Effector memory CD8-positive, alpha-beta T cell (primary cell): ENCODE data around the gene GLG1.

Experiments used
- ATAC-seq: fragments of 150-1000 bp; cut with Tn5 transposase; replicated peaks from 2 replicates; pipeline ENCODE4 v1.10.0; 2021; ENCODE audit warnings: mild to moderate bottlenecking, moderate library complexity
- DNase-seq, 3 experiments: peaks; one replicate each; pipeline ENCODE4 v3.0.0; 2021
- H3K27ac Mint-ChIP-seq, 2 donors: one replicate each; pipeline ENCODE4 v1.8.0; 2022; ENCODE audit warnings: mild to moderate bottlenecking in 2 of 2, mixed read lengths in 2 of 2, moderate library complexity in 2 of 2
- H3K27me3 Mint-ChIP-seq, 2 donors: one replicate each; pipeline ENCODE4 v1.8.0; 2022; ENCODE audit warnings: mixed read lengths in 2 of 2
- H3K36me3 Mint-ChIP-seq: one replicate; pipeline ENCODE4 v1.8.0; 2022; ENCODE audit warnings: mild to moderate bottlenecking, moderate library complexity, mixed read lengths; ENCODE audit not compliant: insufficient read depth
- H3K4me1 Mint-ChIP-seq, 2 donors: one replicate each; pipeline ENCODE4 v1.8.0; 2022; ENCODE audit warnings: low read depth in 2 of 2, mixed read lengths in 2 of 2
- H3K4me3 Mint-ChIP-seq, 2 donors: one replicate each; pipeline ENCODE4 v1.8.0; 2022; ENCODE audit warnings: mild to moderate bottlenecking in 2 of 2, mixed read lengths in 2 of 2, moderate library complexity in 2 of 2
- H3K9me3 Mint-ChIP-seq, 2 donors: one replicate each; pipeline ENCODE4 v1.8.0; 2022; ENCODE audit warnings: mixed read lengths in 2 of 2

Gene GLG1

DNA sequence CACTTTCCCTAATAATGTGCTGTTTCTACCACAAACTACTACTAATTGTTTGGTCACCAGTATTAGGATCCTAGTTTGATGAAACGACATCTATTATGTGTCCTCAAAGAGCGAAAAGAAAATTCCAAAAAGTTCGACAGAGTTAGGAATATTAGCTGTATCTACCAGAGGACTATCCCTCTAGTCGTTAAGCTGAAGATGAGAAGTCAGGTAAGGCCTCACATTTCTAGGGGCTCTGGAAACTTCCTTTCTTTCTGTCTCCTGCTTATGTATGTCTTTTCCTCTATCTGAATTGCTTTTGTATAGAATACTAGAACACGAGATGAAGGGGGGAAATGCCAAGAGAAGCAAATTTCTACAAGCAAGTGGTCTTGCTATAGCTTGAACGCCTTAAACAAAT, 1.6 kb downstream of the GLG1 start:
- Mint-ChIP-seq H3K27me3 (no peaks in the 10 kb centered on the region), H3K9me3 (no peaks in the 10 kb centered on the region), H3K36me3 (peaks cover 22% of the 10 kb centered on the region), H3K4me3 (peak overlapping the region; percentile 97 to 99), H3K27ac (peak overlapping the region; percentile 95 to 97), H3K4me1 (peaks cover 48 to 55% of the 10 kb centered on the region in 2 donors)
- no peak for DNase-seq
- no peak for ATAC-seq

DNA sequence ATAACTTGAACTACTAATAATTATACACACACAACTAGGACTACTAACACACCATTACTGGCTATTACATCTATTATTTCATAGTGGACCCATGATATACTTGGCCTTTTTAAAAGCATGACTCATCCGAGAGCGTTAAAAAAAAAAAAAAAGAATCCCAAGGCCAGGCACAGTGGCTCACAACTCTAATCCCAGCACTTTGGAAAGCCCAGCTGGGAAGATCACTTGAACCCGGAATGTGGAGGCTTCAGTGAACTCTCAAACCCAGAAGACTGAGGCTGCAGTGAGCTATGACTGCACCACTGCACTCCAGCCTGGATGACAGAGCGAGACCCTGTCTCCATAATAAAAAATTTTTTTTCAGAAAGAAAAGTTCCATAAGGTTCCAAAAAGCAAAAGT, 3.1 kb downstream of the GLG1 start:
- Mint-ChIP-seq H3K9me3 (no peaks in the 10 kb centered on the region), H3K27ac (peak overlapping the region; percentile 59 to 71), H3K4me3 (peak overlapping the region; percentile 97 to 99), H3K27me3 (no peaks in the 10 kb centered on the region), H3K4me1 (peaks cover 53 to 69% of the 10 kb centered on the region in 2 donors), H3K36me3 (peaks cover 25% of the 10 kb centered on the region)
- ATAC-seq = no peak
- DNase-seq = no peak

DNA sequence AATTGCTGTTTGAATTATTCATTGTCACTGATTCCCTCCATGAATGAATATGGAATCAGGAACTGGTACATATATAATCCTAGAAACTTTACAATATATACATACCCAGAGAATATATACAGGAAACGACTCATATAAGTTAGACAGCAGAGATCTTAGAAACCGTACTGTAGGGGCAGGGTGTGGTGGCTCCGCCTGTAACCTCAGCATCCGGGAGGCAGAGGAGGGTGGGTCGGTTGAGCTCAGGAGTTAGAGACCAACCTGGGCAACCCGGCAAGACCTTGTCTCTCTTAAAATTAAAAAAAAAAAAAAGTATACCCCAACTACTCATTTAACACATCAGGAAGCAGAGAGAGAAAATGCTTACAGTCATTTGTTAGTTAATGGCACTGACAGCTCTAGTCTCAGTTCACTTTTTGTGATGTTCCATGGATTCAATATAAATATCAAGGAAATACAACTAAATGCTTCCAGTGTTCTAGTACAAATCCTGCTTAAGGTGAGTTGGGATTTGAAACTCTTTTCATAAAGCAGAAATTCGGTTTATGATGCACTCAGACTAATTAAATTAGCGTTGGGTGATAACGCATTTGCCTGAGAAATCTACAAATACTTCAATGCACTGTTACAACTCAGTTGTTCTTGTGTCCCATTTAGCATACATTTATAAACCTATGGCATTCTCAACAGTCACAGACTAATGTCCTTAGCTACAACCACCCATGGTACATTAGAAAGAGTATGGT, 5.6 kb downstream of the GLG1 start:
- H3K36me3 Mint-ChIP-seq = peaks cover 37% of the 10 kb centered on the region
- peak overlapping the region; percentile 74 to 89 for H3K27ac Mint-ChIP-seq
- peak; percentile 37 to 41 (median 37) for DNase-seq
- H3K9me3 Mint-ChIP-seq = no peaks in the 10 kb centered on the region
- peak overlapping the region; percentile 11 to 70 for H3K4me3 Mint-ChIP-seq
- H3K4me1 Mint-ChIP-seq = peaks cover 47 to 69% of the 10 kb centered on the region in 2 donors
- H3K27me3 Mint-ChIP-seq = no peaks in the 10 kb centered on the region
- peak; percentile 99 for ATAC-seq

GRCh38 chr16:74596586-74596985, 10.3 kb downstream of the GLG1 start:
- H3K27ac Mint-ChIP-seq = no peak overlapping the region
- peaks cover 33 to 51% of the 10 kb centered on the region in 2 donors for H3K4me1 Mint-ChIP-seq
- no peak for DNase-seq
- no peak overlapping the region for H3K4me3 Mint-ChIP-seq
- H3K27me3 Mint-ChIP-seq = no peaks in the 10 kb centered on the region
- peaks cover 25% of the 10 kb centered on the region for H3K36me3 Mint-ChIP-seq
- H3K9me3 Mint-ChIP-seq = no peaks in the 10 kb centered on the region
- ATAC-seq = no peak

GRCh38 chr16:74592847-74593246, 14.1 kb downstream of the GLG1 start:
- H3K36me3 Mint-ChIP-seq = peaks cover 37% of the 10 kb centered on the region
- peaks cover 20 to 47% of the 10 kb centered on the region in 2 donors for H3K4me1 Mint-ChIP-seq
- peak overlapping the region in 1 of 2 donors; percentile 31 for H3K4me3 Mint-ChIP-seq
- no peaks in the 10 kb centered on the region for H3K9me3 Mint-ChIP-seq
- ATAC-seq (no peak), DNase-seq (no peak)
- peak overlapping the region; percentile 16 to 20 for H3K27ac Mint-ChIP-seq
- no peaks in the 10 kb centered on the region for H3K27me3 Mint-ChIP-seq

DNA sequence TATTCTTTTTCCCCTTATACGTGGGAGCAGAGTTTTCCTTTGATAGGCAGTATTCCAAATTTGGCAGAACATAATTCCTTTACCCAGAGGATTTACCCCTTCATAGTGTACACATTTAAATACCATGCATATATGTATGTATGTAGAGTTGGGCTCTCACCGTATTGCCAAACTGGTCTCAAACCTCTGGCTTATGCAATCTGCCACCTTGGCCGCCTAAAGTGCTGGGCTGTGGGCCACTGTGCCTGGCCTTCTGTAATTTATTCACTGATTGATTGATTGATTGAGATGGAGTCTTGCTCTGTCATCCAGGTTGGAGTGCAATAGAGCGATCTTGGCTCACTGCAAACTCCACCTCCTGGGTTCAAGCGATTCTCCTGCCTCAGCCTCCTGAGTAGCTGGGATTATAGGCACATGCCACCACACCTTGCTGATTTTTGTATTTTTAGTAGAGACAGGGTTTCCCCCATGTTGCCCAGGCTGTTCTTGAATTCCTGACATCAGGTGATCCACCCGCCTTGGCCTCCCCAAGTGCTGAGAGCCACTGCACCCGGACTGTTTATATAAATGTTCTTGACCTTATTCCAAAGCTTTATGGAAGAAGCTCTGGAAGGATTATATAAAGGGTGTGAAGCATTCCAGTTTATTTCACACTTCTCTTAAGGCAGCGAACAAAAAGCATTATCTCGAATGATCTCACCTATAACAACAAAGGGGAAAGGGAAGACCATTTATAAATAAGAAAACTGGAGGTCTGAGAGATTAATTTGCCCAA, 14.9 kb downstream of the GLG1 start:
- H3K4me3 Mint-ChIP-seq = no peak overlapping the region
- H3K4me1 Mint-ChIP-seq = peaks cover 25 to 52% of the 10 kb centered on the region in 2 donors
- peaks cover 31% of the 10 kb centered on the region for H3K36me3 Mint-ChIP-seq
- no peaks in the 10 kb centered on the region for H3K9me3 Mint-ChIP-seq
- no peaks in the 10 kb centered on the region for H3K27me3 Mint-ChIP-seq
- no peak for DNase-seq
- no peak for ATAC-seq
- H3K27ac Mint-ChIP-seq = peak overlapping the region; percentile 69 to 89

DNA sequence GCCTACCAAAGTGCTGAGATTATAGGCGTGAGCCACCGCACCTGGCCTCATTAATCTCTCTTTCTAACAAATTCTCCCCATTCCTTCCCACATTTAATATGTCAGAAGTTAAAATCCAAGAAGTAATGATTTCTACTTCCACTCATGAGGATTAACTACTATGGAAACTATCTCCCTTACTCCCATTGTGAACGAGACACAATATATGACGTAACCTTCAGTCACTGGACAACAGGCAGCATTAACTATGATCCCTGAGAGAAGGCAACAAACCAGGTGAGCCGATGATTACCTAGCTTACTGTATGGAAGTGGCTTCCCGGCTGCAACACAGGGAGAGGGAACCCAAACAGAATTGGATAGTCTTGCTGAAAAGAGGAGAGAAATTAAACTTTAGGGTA, 20.0 kb downstream of the GLG1 start:
- H3K27me3 Mint-ChIP-seq = no peaks in the 10 kb centered on the region
- DNase-seq (no peak), ATAC-seq (no peak)
- peaks cover 40 to 68% of the 10 kb centered on the region in 2 donors for H3K4me1 Mint-ChIP-seq
- peak overlapping the region in 1 of 2 donors; percentile 35 for H3K4me3 Mint-ChIP-seq
- no peaks in the 10 kb centered on the region for H3K9me3 Mint-ChIP-seq
- peaks cover 33% of the 10 kb centered on the region for H3K36me3 Mint-ChIP-seq
- H3K27ac Mint-ChIP-seq = peak overlapping the region; percentile 47 to 53

DNA sequence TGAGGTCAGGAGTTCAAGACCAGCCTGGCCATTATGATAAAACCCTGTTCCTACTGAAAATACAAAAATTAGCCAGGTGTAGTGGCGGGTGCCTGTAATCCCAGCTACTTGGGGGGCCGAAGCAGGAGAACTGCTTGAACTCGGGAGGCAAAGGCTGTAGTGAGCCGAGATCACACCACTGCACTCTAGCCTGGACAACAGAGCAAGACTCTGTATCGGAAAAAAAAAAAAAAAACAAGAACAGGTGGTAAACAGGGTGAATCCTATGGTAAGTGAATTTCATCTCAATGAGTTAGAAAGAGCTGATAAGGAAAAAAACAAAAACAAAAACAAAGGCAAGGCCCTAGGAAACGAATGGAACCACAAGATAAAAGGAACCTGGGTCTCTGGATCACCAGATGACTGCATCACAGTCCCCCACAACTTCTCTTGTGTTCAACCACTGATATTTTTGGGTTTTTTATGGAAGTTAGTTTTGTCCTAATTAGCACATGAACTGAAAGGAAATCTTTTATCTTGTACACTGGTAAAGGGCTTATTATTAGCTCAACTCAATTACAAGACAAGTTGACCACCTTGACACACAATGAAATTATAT, 21.0 kb downstream of the GLG1 start:
- DNase-seq (no peak), ATAC-seq (no peak)
- Mint-ChIP-seq H3K4me1 (peaks cover 44 to 72% of the 10 kb centered on the region in 2 donors), H3K27ac (no peak overlapping the region), H3K4me3 (no peak overlapping the region), H3K9me3 (no peaks in the 10 kb centered on the region), H3K36me3 (peaks cover 31% of the 10 kb centered on the region), H3K27me3 (no peaks in the 10 kb centered on the region)

DNA sequence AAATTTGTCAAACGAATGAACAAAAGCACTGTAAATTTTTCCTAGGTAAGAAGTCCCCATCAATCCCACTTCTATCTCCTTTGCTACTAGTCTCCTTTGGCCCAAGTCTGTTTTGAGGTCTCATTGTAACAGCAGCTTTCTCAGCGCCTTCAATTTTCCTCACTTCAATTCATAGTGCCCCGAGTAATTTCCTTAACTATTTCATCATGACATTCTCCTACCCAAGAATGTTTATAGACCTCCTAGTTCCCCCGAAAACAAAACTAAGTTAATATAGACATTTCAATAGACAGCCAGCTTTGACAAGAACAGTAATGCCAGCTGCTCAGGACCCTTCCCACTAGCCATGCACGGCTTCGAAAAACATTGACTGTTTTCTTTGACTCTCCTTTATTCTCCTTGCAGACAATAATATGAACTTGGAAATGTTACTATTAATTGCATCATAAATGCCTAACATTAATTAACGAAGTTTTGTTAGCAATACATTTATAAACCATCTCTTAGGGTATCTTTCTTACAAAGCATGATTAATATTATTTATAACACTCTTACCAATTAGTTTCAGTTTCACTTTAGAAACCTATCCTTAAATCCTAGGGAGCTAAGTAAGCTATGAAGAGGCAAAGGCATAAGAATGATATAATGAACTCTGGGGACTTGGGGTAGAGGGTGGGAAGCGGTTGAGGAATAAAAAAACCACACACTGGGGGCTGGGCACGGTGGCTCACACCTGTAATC, 22.8 kb downstream of the GLG1 start:
- H3K27ac Mint-ChIP-seq = peak overlapping the region; percentile 67 to 91
- peaks cover 57 to 76% of the 10 kb centered on the region in 2 donors for H3K4me1 Mint-ChIP-seq
- peaks cover 20% of the 10 kb centered on the region for H3K36me3 Mint-ChIP-seq
- DNase-seq = no peak
- peak overlapping the region; percentile 55 to 67 for H3K4me3 Mint-ChIP-seq
- no peaks in the 10 kb centered on the region for H3K9me3 Mint-ChIP-seq
- ATAC-seq = no peak
- H3K27me3 Mint-ChIP-seq = no peaks in the 10 kb centered on the region

GRCh38 chr16:74582970-74583369, 23.9 kb downstream of the GLG1 start:
- Mint-ChIP-seq H3K9me3 (no peaks in the 10 kb centered on the region), H3K27me3 (no peaks in the 10 kb centered on the region), H3K27ac (peak overlapping the region; percentile 34 to 62), H3K4me1 (peaks cover 58 to 77% of the 10 kb centered on the region in 2 donors), H3K36me3 (peaks cover 14% of the 10 kb centered on the region), H3K4me3 (peak overlapping the region; percentile 2 to 7)
- DNase-seq (no peak), ATAC-seq (no peak)

DNA sequence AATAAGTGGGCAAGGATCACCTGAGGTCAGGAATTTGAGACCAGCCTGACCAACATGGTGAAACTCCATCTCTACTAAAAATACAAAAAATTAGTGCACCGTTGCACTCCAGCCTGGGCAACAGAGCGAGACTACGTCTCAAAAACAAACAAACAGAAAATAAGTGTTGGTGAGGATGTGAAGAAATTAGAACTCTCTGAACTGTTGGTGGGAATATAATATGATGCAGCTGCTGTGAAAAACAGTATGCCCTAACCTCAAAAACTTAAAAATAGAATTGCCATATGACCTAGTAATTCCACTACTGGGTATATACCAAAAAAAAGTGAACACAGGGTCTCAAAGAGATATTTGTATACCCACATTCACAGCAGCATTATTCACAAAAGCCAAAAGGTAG, 26.1 kb downstream of the GLG1 start:
- Mint-ChIP-seq H3K9me3 (no peaks in the 10 kb centered on the region), H3K27ac (peak overlapping the region in 1 of 2 donors; percentile 55), H3K4me1 (peaks cover 50 to 79% of the 10 kb centered on the region in 2 donors), H3K4me3 (peak overlapping the region in 1 of 2 donors; percentile 19), H3K27me3 (no peaks in the 10 kb centered on the region), H3K36me3 (peaks cover 8% of the 10 kb centered on the region)
- DNase-seq (no peak), ATAC-seq (no peak)

DNA sequence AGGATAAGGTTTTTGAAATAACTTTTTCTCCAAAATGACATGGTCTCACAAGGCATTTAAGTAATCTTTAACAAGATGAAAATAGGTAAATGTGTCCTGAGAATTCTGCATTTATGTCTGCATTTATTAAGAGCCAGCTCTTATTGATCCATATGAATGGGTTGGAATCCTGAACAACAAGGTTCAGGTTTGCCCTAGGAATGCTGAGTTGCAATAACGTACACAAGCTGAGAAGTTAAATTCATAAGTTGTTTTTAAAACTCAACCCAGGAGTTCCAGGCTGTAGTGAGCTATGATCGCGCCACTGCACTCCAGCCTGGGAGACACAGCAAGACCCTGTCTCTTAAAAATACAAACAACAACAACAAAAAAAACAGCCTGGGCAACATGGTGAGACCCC, 28.1 kb downstream of the GLG1 start:
- Mint-ChIP-seq H3K27me3 (no peaks in the 10 kb centered on the region), H3K27ac (peak overlapping the region; percentile 55 to 78), H3K4me3 (no peak overlapping the region), H3K4me1 (peaks cover 48 to 73% of the 10 kb centered on the region in 2 donors), H3K36me3 (peaks cover 9% of the 10 kb centered on the region), H3K9me3 (no peaks in the 10 kb centered on the region)
- DNase-seq = no peak
- ATAC-seq = no peak

- peaks cover 9% of the 10 kb centered on the region for H3K36me3 Mint-ChIP-seq
- peaks cover 46 to 73% of the 10 kb centered on the region in 2 donors for H3K4me1 Mint-ChIP-seq
- peak overlapping the region in 1 of 2 donors; percentile 41 for H3K4me3 Mint-ChIP-seq
- H3K27me3 Mint-ChIP-seq = no peaks in the 10 kb centered on the region
- DNase-seq (no peak), ATAC-seq (no peak)
- no peaks in the 10 kb centered on the region for H3K9me3 Mint-ChIP-seq
- H3K27ac Mint-ChIP-seq = peak overlapping the region; percentile 55 to 78
Measured at GRCh38 chr16:74578433-74578832, 28.5 kb downstream of the GLG1 start.
